ENCODE measurements around the gene SH3TC2. TPM values are rescaled to one million over a fixed set of nuclear protein-coding genes. Genes with fewer than 3 reads are reported as not detected.

Gene SH3TC2
- total RNA-seq, 2 experiments from 2014 or later, result not detected

- H3K36me3 Mint-ChIP-seq (ENCODE audit: low read depth), result no peaks in the 10 kb centered on the region
- no peak for DNase-seq
- no peak overlapping the region for H3K27ac Mint-ChIP-seq
- ChIA-PET CTCF (interaction anchor here (1.4 to 13.4 kb wide), 2 partner anchors 87 to 293 kb away, joined by 4 to 356 read pairs; no protein-coding TSS in a partner anchor), POLR2A (no interaction called here)
- no peaks in the 10 kb centered on the region for H3K4me1 Mint-ChIP-seq
- no peaks in the 10 kb centered on the region for H3K27me3 Mint-ChIP-seq
- H3K4me3 Mint-ChIP-seq, result no peak overlapping the region
- intact Hi-C loops (cut with DNase I, micrococcal nuclease), result no loop called here
- no peaks in the 10 kb centered on the region for H3K9me3 Mint-ChIP-seq (ENCODE audit: low read depth)
- no peak for ATAC-seq
Measured at GRCh38 chr5:149028161-149028560, 34.7 kb downstream of the SH3TC2 start.

- Mint-ChIP-seq H3K27me3 (no peaks in the 10 kb centered on the region), H3K9me3 (ENCODE audit: low read depth) (no peaks in the 10 kb centered on the region), H3K4me3 (no peak overlapping the region), H3K36me3 (ENCODE audit: low read depth) (no peaks in the 10 kb centered on the region), H3K27ac (no peak overlapping the region), H3K4me1 (no peaks in the 10 kb centered on the region)
- ChIA-PET POLR2A (no interaction called here), CTCF (interaction anchor here (1.4 to 13.4 kb wide), 2 partner anchors 87 to 292 kb away, joined by 4 to 356 read pairs; no protein-coding TSS in a partner anchor)
- ATAC-seq (no peak), DNase-seq (no peak)
- intact Hi-C loops (cut with DNase I, micrococcal nuclease), result no loop called here
Measured at GRCh38 chr5:149027636-149028035, 35.2 kb downstream of the SH3TC2 start.

GRCh38 chr5:149024943-149025342, 37.9 kb downstream of the SH3TC2 start:
- H3K4me1 Mint-ChIP-seq, result no peaks in the 10 kb centered on the region
- no peaks in the 10 kb centered on the region for H3K9me3 Mint-ChIP-seq (ENCODE audit: low read depth)
- POLR2A ChIA-PET, result no interaction called here
- no peaks in the 10 kb centered on the region for H3K36me3 Mint-ChIP-seq (ENCODE audit: low read depth)
- peaks cover 2% of the 10 kb centered on the region for H3K27me3 Mint-ChIP-seq
- no peak overlapping the region for H3K27ac Mint-ChIP-seq
- no peak for DNase-seq
- intact Hi-C loops (cut with DNase I, micrococcal nuclease), result no loop called here
- H3K4me3 Mint-ChIP-seq, result no peak overlapping the region
- no peak for ATAC-seq
- CTCF ChIA-PET, result interaction anchor here (0.6 to 1.6 kb wide), 3 partner anchors 10 to 277 kb away, joined by 3 to 7 read pairs (median 3); no protein-coding TSS in a partner anchor

- Mint-ChIP-seq H3K4me3 (no peak overlapping the region), H3K36me3 (ENCODE audit: low read depth) (no peaks in the 10 kb centered on the region), H3K27ac (no peak overlapping the region), H3K9me3 (ENCODE audit: low read depth) (no peaks in the 10 kb centered on the region), H3K27me3 (peaks cover 6% of the 10 kb centered on the region), H3K4me1 (peaks cover 1% of the 10 kb centered on the region)
- CTCF ChIA-PET, result interaction anchor here (0.6 to 1.6 kb wide), 3 partner anchors 11 to 276 kb away, joined by 3 to 7 read pairs (median 3); no protein-coding TSS in a partner anchor
- no peak for ATAC-seq
- no peak for DNase-seq
- POLR2A ChIA-PET, result no interaction called here
- intact Hi-C loops (cut with DNase I, micrococcal nuclease), result no loop called here
Measured at GRCh38 chr5:149024477-149024876, 38.4 kb downstream of the SH3TC2 start.

GRCh38 chr5:149022200-149022599, 40.7 kb downstream of the SH3TC2 start:
- no peak overlapping the region for H3K27ac Mint-ChIP-seq
- DNase-seq (no peak), ATAC-seq (no peak)
- intact Hi-C loops (cut with DNase I, micrococcal nuclease), result no loop called here
- peaks cover 12% of the 10 kb centered on the region for H3K4me1 Mint-ChIP-seq
- H3K27me3 Mint-ChIP-seq, result peaks cover 6% of the 10 kb centered on the region
- H3K36me3 Mint-ChIP-seq (ENCODE audit: low read depth), result no peaks in the 10 kb centered on the region
- no peak overlapping the region for H3K4me3 Mint-ChIP-seq
- CTCF ChIA-PET, result no interaction called here
- POLR2A ChIA-PET, result no interaction called here
- H3K9me3 Mint-ChIP-seq (ENCODE audit: low read depth), result no peaks in the 10 kb centered on the region

GRCh38 chr5:149019679-149020078, 43.2 kb downstream of the SH3TC2 start:
- H3K27me3 Mint-ChIP-seq, result peaks cover 6% of the 10 kb centered on the region
- H3K4me1 Mint-ChIP-seq, result peaks cover 12% of the 10 kb centered on the region
- no peaks in the 10 kb centered on the region for H3K9me3 Mint-ChIP-seq (ENCODE audit: low read depth)
- ChIA-PET CTCF (interaction anchor here (0.6 to 2.0 kb wide), 3 partner anchors 15 to 1026 kb away, joined by 3 to 11 read pairs (median 4); no protein-coding TSS in a partner anchor), POLR2A (no interaction called here)
- intact Hi-C loops (cut with DNase I, micrococcal nuclease), result no loop called here
- no peaks in the 10 kb centered on the region for H3K36me3 Mint-ChIP-seq (ENCODE audit: low read depth)
- ATAC-seq, result no peak
- no peak overlapping the region for H3K27ac Mint-ChIP-seq
- no peak for DNase-seq
- H3K4me3 Mint-ChIP-seq, result no peak overlapping the region

GRCh38 chr5:149018909-149019443, 43.9 kb downstream of the SH3TC2 start:
- Mint-ChIP-seq H3K4me3 (no peak overlapping the region), H3K36me3 (ENCODE audit: low read depth) (no peaks in the 10 kb centered on the region), H3K27me3 (peaks cover 6% of the 10 kb centered on the region), H3K4me1 (peaks cover 12% of the 10 kb centered on the region), H3K27ac (no peak overlapping the region), H3K9me3 (ENCODE audit: low read depth) (no peaks in the 10 kb centered on the region)
- ATAC-seq (peak; percentile 70), DNase-seq (peak; percentile 21)
- ChIA-PET POLR2A (no interaction called here), CTCF (interaction anchor here (0.7 to 2.0 kb wide), 3 partner anchors 16 to 52 kb away, joined by 3 to 11 read pairs (median 3); no protein-coding TSS in a partner anchor)
- intact Hi-C loops (cut with DNase I, micrococcal nuclease), result no loop called here

GRCh38 chr5:149017636-149018035, 45.2 kb downstream of the SH3TC2 start:
- intact Hi-C loops (cut with DNase I, micrococcal nuclease), result no loop called here
- peaks cover 12% of the 10 kb centered on the region for H3K4me1 Mint-ChIP-seq

GRCh38 chr5:149015561-149015960, 47.3 kb downstream of the SH3TC2 start:
- no peak overlapping the region for H3K27ac Mint-ChIP-seq
- H3K27me3 Mint-ChIP-seq, result peaks cover 6% of the 10 kb centered on the region
- H3K4me1 Mint-ChIP-seq, result peaks cover 12% of the 10 kb centered on the region
- POLR2A ChIA-PET, result no interaction called here
- intact Hi-C loops (cut with DNase I, micrococcal nuclease), result no loop called here
- no peak overlapping the region for H3K4me3 Mint-ChIP-seq
- no peak for DNase-seq
- no peaks in the 10 kb centered on the region for H3K36me3 Mint-ChIP-seq (ENCODE audit: low read depth)
- no peak for ATAC-seq
- H3K9me3 Mint-ChIP-seq (ENCODE audit: low read depth), result no peaks in the 10 kb centered on the region
- CTCF ChIA-PET, result no interaction called here

More at GRCh38 chr5:149017636-149018035, 45.2 kb downstream of the SH3TC2 start:
- Mint-ChIP-seq H3K27ac (no peak overlapping the region), H3K27me3 (peaks cover 6% of the 10 kb centered on the region), H3K9me3 (ENCODE audit: low read depth) (no peaks in the 10 kb centered on the region), H3K36me3 (ENCODE audit: low read depth) (no peaks in the 10 kb centered on the region), H3K4me3 (no peak overlapping the region)
- POLR2A ChIA-PET, result no interaction called here
- no peak for DNase-seq
- CTCF ChIA-PET, result interaction anchor here (1.1 to 1.2 kb wide), 4 partner anchors 9 to 19 kb away, joined by 4 to 5 read pairs (median 4); no protein-coding TSS in a partner anchor
- no peak for ATAC-seq

- Mint-ChIP-seq H3K36me3 (ENCODE audit: low read depth) (no peaks in the 10 kb centered on the region), H3K4me3 (no peak overlapping the region), H3K4me1 (peaks cover 12% of the 10 kb centered on the region), H3K27me3 (peaks cover 4% of the 10 kb centered on the region), H3K9me3 (ENCODE audit: low read depth) (no peaks in the 10 kb centered on the region), H3K27ac (no peak overlapping the region)
- DNase-seq (no peak), ATAC-seq (no peak)
- ChIA-PET CTCF (no interaction called here), POLR2A (no interaction called here)
- intact Hi-C loops (cut with DNase I, micrococcal nuclease), result no loop called here
Measured at GRCh38 chr5:149015126-149015525, 47.7 kb downstream of the SH3TC2 start.

GRCh38 chr5:149014571-149015031, 48.3 kb downstream of the SH3TC2 start:
- POLR2A ChIA-PET, result no interaction called here

GRCh38 chr5:149013796-149014195, 49.1 kb downstream of the SH3TC2 start:
- POLR2A ChIA-PET, result interaction anchor here (0.6 kb wide), 1 partner anchor 355 kb away, joined by 3 read pairs; no protein-coding TSS in a partner anchor
- H3K27me3 Mint-ChIP-seq, result no peaks in the 10 kb centered on the region

More at GRCh38 chr5:149014571-149015031, 48.3 kb downstream of the SH3TC2 start:
- H3K27me3 Mint-ChIP-seq, result peaks cover under 1% of the 10 kb centered on the region
- intact Hi-C loops (cut with DNase I, micrococcal nuclease), result no loop called here
- no peaks in the 10 kb centered on the region for H3K9me3 Mint-ChIP-seq (ENCODE audit: low read depth)
- H3K27ac Mint-ChIP-seq, result no peak overlapping the region
- CTCF ChIA-PET, result no interaction called here
- peaks cover 12% of the 10 kb centered on the region for H3K4me1 Mint-ChIP-seq
- no peak overlapping the region for H3K4me3 Mint-ChIP-seq
- H3K36me3 Mint-ChIP-seq (ENCODE audit: low read depth), result no peaks in the 10 kb centered on the region
- ATAC-seq (no peak), DNase-seq (no peak)

More at GRCh38 chr5:149013796-149014195, 49.1 kb downstream of the SH3TC2 start:
- H3K36me3 Mint-ChIP-seq (ENCODE audit: low read depth), result no peaks in the 10 kb centered on the region
- DNase-seq, result no peak
- CTCF ChIA-PET, result no interaction called here
- H3K27ac Mint-ChIP-seq, result no peak overlapping the region
- ATAC-seq, result no peak
- H3K4me3 Mint-ChIP-seq, result no peak overlapping the region
- intact Hi-C loops (cut with DNase I, micrococcal nuclease), result no loop called here
- H3K4me1 Mint-ChIP-seq, result peaks cover 5% of the 10 kb centered on the region
- H3K9me3 Mint-ChIP-seq (ENCODE audit: low read depth), result no peaks in the 10 kb centered on the region
